ENCODE results near the gene CENPQ. TPM values are rescaled to one million over a fixed set of nuclear protein-coding genes. Genes with fewer than 3 reads are reported as not detected.

CENPQ gene
- total RNA-seq, 4 donors from 2014 or later = 2.5 to 4.3 (median 2.8) TPM

DNA sequence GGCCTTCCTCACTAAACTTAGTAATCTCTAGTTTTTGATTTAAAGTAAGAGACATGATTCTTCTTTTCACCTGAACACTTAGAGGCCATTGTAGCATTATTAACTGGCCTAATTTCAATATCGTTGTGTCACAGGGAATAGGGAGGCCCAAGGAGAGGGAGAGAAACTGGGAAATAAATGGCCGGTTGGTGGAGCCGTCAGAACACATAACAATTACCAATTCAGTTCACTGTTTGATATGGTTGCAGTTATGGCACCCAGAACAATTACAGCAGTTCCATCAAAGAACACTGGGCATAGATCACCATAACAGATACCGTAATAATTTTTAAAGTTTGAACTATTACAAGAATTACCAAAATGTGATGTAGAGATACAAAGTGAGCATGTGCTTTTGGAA lies 27.5 kb downstream of the CENPQ start:
- 98 to 99% methylated on average over 4 of the region's 4 CpGs for WGBS, 2 donors
- DNase-seq (ENCODE audit: low spot score in 2 of 2) = no peak
- intact Hi-C loops (cut with DNase I; ENCODE audit: low total_unique reads) = no loop called here
- no peak overlapping the region for H3K4me3 ChIP-seq (ENCODE audit: low read depth, poor library complexity, severe bottlenecking)
- TF ChIP-seq, protein P1, sequence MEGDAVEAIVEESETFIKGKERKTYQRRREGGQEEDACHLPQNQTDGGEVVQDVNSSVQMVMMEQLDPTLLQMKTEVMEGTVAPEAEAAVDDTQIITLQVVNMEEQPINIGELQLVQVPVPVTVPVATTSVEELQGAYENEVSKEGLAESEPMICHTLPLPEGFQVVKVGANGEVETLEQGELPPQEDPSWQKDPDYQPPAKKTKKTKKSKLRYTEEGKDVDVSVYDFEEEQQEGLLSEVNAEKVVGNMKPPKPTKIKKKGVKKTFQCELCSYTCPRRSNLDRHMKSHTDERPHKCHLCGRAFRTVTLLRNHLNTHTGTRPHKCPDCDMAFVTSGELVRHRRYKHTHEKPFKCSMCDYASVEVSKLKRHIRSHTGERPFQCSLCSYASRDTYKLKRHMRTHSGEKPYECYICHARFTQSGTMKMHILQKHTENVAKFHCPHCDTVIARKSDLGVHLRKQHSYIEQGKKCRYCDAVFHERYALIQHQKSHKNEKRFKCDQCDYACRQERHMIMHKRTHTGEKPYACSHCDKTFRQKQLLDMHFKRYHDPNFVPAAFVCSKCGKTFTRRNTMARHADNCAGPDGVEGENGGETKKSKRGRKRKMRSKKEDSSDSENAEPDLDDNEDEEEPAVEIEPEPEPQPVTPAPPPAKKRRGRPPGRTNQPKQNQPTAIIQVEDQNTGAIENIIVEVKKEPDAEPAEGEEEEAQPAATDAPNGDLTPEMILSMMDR (IDR thresholded peaks at IDR 0.05) = no peak
- no peak for TF ChIP-seq POLR2A (IDR thresholded peaks at IDR 0.05)

DNA sequence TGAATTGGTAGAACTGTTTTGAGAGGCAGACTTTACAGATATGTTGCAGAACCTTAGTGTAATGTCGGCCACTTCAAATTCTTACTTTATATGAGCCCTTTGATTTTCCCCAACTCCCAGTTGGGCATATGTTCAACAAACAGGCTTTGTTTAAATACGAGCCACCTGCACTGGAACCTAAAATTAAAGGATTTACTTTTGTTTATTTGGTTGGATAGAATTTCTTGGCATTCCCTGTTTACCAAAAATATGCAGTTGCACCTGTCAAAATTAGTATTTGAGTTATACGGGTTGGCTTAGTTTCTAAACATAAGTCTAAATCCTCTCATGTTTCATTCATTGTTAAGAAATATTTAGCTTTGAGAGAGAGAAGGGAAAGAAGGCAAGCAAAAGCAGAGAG lies 34.1 kb downstream of the CENPQ start:
- WGBS, 2 donors = 58 to 60% methylated on average over 3 of the region's 3 CpGs
- no peak for DNase-seq (ENCODE audit: low spot score in 2 of 2)
- TF ChIP-seq POLR2A (IDR thresholded peaks at IDR 0.05) = no peak
- TF ChIP-seq, protein P1 (IDR thresholded peaks at IDR 0.05) = no peak
- intact Hi-C loops (cut with DNase I; ENCODE audit: low total_unique reads) = no loop called here
- no peak overlapping the region for H3K4me3 ChIP-seq (ENCODE audit: low read depth, poor library complexity, severe bottlenecking)

DNA sequence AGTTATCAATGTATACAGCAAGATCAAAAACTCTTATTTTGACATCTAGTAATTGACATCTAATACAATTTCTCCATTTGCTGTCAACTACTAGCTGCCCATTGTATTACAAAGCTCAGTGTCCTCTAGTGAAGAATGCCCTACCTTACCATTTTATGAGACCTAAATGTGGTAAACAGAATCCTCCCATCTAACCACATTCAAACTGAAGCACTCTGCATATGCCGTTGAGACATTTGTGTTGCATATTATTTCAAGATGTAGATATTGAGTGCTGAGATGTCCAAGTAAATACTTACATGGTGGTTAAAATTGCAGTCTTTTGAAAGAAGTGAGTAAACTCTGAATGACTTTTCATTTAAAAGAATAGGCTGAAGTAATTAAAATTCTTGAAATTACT lies 36.0 kb downstream of the CENPQ start:
- H3K4me3 ChIP-seq (ENCODE audit: low read depth, poor library complexity, severe bottlenecking) = no peak overlapping the region
- intact Hi-C loops (cut with DNase I; ENCODE audit: low total_unique reads) = no loop called here
- TF ChIP-seq POLR2A (IDR thresholded peaks at IDR 0.05) = no peak
- TF ChIP-seq, protein P1 (IDR thresholded peaks at IDR 0.05) = no peak
- WGBS, 2 donors = 58 to 67% methylated on average over 1 of the region's 1 CpG
- no peak for DNase-seq (ENCODE audit: low spot score in 2 of 2)

DNA sequence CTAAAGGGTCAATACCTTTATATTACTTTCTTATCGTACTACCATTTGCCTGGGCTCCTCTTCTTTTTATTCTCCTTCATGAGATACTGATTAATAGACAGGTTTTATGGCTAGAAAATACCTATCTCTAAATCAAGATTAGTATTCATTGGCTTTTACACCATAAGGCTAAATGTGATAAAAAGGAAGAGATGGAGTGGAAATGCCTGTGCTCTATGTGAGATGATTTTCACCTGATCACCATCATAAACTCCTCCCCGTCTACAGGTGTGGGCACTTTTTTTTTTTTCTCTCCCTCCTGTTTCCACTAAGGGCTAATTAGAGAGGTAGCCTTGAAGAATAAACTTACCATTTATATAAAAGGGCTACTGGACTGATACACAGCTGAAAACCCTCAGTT lies 36.5 kb downstream of the CENPQ start, which contains the start of gene GLYATL3:
TSS of gene GLYATL3 (plus strand) at position 301 of the 400 bp plus-strand sequence. CDS start 12,068 bp downstream, outside the sequence.
- no peak for DNase-seq (ENCODE audit: low spot score in 2 of 2)
- no peak within 1 kb of the TSS for H3K4me3 ChIP-seq (ENCODE audit: low read depth, poor library complexity, severe bottlenecking)
- intact Hi-C loops (cut with DNase I; ENCODE audit: low total_unique reads) = no loop called here
- TF ChIP-seq, protein P1 (IDR thresholded peaks at IDR 0.05) = no peak
- TF ChIP-seq POLR2A (IDR thresholded peaks at IDR 0.05) = no peak
- WGBS, 2 donors = 41 to 77% methylated on average over 2 of the region's 2 CpGs

DNA sequence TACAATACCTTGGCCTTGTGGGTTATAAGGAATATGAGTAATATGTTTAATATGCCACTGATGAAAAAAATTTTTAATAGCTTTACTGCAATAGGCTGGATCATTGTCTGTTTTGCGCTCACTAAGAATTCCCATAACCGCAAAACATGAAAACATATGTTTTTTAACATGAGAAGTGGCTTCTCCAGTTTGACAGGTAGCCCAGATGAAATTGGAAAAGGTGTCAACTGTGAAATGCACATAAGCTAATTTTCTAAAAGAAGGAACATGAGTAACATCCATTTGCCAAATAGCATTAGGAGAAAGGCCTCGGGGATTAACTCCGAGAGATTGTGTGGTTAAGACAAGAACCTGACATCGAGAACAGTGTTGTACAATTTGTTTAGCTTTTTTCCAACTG lies 41.5 kb downstream of the CENPQ start:
- no peak overlapping the region for H3K4me3 ChIP-seq (ENCODE audit: low read depth, poor library complexity, severe bottlenecking)
- intact Hi-C loops (cut with DNase I; ENCODE audit: low total_unique reads) = no loop called here
- TF ChIP-seq, protein P1 (IDR thresholded peaks at IDR 0.05) = no peak
- no peak for TF ChIP-seq POLR2A (IDR thresholded peaks at IDR 0.05)
- WGBS, 2 donors = 41 to 53% methylated on average over 5 of the region's 5 CpGs
- no peak for DNase-seq (ENCODE audit: low spot score in 2 of 2)

DNA sequence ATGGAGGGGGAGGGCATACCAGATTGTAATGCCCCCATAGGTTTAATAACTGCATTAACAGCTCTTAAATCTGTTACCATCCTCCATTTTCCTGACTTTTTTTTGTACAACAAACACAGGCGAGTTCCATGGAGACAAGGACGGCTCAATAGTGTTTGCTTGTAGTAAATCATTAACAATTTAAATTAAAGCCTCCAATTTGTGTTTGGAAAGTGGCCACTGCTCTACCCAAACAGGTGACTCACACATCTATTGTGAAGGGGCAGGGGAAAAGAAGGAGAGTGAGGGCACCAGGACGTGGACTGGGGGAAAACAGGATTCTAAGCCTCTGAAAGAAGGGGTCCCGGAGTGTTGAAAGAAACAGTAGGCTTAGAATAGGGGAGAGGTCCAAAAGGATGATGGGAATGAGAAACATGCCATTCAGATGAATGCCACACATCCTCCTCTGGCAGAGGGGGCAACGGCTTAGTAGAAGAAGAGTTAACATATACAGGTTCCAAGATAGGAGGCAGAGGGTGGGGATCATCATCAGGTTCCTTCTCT lies 43.5 kb downstream of the CENPQ start:
- TF ChIP-seq POLR2A (IDR thresholded peaks at IDR 0.05) = no peak
- TF ChIP-seq, protein P1 (IDR thresholded peaks at IDR 0.05) = no peak
- DNase-seq (ENCODE audit: low spot score in 2 of 2) = no peak
- intact Hi-C loops (cut with DNase I; ENCODE audit: low total_unique reads) = no loop called here
- WGBS, 2 donors = 83 to 85% methylated on average over 5 of the region's 5 CpGs
- H3K4me3 ChIP-seq (ENCODE audit: low read depth, poor library complexity, severe bottlenecking) = no peak overlapping the region

Data from lower leg skin (tissue), 4 donors.